Activated CD4-positive, alpha-beta T cell treated with anti-CD3 and anti-CD28 coated beads, Interleukin-2, Interleukin-6, amounts not matched to agents 100 ng/mL and 50 ng/mL, durations not matched to agents 16 hours and 8 hours (primary cell): ENCODE results near the gene AJM1.
"Not testable (repeated sequence)": the region's sequence is repeated elsewhere in the genome, so short reads cannot be mapped to it uniquely, and the experiment has no call there.

Experiments
- DNase-seq: peaks from one replicate; pipeline ENCODE4 v3.0.0-alpha.2; 2020

The AJM1 gene

DNA sequence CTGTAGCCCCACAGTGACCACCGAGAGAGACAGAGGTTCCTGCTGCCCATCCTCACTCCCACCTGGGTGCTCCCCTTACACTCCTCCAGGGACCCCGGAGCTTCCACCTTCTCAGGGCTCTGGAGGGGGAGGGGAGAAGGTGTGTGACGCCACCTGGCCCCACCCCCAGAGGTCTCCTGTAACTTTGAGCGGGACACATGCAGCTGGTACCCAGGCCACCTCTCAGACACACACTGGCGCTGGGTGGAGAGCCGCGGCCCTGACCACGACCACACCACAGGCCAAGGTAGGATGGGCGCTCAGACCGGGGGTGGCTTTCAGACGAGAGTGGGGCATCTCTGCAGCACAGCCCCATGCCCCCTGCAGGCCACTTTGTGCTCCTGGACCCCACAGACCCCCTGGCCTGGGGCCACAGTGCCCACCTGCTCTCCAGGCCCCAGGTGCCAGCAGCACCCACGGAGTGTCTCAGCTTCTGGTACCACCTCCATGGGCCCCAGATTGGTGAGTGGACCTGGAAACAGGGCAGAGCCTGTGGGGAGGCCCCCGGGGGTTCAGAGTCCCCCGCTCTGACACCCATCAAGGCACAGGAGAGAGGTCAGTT lies 14.4 kb downstream of the AJM1 start:
- no peak for DNase-seq

GRCh38 chr9:136857166-136857565 lies 14.9 kb downstream of the AJM1 start:
- DNase-seq = no peak

DNA sequence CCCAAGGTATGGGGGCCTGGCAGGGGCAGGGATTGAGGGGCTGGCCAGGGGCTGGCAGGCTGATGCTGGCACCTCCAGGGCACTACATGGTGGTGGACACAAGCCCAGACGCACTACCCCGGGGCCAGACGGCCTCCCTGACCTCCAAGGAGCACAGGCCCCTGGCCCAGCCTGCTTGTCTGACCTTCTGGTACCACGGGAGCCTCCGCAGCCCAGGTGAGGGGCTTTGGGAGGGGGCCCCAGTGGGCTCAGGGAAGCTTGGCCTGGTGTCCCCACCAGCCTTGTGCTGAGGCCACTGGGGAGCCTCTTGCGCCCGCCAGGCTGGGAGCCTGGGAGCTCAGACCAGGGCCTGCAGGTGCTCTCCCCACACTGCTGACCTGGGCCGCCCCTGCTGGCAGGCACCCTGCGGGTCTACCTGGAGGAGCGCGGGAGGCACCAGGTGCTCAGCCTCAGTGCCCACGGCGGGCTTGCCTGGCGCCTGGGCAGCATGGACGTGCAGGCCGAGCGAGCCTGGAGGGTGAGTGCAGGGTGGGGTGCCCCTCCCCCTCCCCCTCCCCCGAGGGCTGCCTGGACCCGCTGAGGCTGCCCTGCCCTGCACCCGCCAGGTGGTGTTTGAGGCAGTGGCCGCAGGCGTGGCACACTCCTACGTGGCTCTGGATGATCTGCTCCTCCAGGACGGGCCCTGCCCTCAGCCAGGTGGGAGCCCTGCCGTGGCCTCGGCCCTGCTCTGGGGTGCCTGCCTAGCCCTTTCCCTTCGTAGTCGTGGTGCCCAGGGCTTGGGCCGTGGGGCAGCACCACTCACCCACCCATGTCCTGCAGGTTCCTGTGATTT lies 15.5 kb downstream of the AJM1 start:
- DNase-seq = no peak

DNA sequence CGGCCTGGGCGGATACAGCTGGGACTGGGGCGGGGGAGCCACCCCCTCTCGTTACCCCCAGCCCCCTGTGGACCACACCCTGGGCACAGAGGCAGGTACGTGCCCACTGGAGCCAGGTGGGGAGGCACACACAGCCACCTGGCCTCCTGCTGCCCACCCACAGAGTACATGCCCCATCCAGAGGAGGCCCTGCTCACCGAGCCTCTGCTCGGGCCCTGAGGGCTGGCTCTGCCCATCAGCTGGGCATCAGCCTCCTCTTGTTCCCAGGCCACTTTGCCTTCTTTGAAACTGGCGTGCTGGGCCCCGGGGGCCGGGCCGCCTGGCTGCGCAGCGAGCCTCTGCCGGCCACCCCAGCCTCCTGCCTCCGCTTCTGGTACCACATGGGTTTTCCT lies 16.2 kb downstream of the AJM1 start:
- DNase-seq = no peak

DNA sequence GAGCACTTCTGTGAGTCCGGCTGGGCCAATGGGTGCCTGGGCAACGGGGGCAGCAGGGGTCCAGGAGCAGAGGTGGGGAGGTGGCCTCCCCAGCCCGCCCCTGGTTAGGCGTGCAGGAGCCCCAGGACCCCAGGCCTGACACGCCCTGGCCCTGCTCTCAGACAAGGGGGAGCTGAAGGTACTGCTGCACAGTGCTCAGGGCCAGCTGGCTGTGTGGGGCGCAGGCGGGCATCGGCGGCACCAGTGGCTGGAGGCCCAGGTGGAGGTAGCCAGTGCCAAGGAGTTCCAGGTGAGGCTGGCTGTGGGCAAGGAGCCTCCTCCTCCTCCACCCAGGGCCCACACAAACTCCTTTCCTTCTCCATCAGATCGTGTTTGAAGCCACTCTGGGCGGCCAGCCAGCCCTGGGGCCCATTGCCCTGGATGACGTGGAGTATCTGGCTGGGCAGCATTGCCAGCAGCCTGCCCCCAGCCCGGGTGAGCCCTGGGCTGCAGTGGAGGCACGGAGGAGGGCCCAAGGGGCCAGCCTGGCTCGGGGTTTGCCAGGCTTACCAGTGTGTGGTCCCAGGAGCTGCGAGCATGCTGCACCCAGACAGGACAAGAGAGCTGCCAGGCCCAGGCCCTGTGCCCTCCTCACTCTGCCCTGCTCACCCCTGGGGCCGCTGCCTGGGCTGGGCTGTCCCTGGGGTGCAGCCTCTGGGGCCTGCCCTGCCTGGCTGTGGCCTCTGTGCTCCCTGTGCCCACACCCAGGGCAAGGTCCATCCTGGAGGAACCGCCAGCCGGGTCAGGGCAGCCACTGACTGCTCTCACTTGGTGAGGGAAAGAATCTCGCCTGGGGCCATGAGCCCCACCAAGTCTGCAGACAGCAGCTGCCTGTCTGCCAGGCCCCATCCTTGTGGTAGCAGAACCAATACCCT lies 16.8 kb downstream of the AJM1 start:
- DNase-seq = no peak

DNA sequence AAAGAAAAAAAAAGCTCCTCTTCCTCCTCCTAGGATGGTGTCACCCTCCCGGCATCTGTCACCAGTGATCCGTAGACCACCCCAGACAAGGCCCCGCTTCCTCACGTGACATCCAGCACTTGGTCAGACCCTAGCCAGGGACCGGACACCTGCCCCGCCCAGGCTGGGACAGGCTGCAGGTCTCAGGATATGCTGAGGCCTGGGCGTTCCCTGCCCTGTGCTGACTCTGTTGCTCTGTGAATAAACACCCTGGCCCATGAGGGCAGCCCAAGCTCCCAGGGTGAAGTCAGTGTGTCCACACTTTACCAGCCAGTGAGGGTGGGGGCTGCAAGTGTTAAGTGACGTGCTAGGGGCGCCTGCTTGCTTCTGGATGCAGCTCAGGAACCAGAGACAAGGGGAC lies 18.3 kb downstream of the AJM1 start:
- DNase-seq = no peak

GRCh38 chr9:136860933-136861873 lies 18.9 kb downstream of the AJM1 start:
- DNase-seq = no peak

GRCh38 chr9:136861874-136862457 lies 19.7 kb downstream of the AJM1 start:
- DNase-seq = no peak

DNA sequence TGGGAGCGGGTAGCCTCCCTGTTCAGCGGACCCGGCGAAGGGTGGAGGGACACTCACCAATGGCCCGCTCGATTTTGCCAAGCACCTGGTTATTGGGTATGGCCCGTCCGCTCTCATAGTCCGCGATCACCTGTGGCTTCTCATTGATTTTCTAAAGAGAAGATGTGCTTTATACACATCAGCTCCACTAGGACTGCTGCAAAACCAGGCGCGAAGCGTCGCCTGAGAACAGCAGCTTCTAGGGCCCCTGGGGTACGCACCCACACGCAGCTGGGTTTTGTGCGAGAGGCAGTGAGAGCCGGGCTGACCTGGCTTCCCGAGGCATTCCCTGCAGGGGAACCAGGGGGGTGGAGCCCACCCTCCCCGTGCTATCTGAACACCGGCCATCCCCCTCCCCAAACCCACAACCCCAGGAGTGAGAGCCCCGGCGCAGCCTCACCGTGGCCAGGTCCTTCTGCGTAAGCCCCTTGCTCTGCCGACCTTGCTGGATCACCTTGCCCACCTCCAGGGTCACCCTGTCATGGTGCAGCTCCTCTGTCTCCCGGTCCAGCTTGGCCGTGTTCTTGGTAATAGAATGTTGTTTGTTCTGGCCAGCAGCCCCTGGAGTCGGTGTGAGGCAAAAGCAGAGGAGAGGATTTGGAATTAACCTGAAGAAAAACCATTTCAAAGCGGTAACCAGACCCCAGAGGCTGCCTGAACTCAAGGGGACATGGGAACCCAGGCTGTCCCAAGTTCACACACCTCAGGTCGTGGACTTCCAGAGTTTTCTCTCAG lies 20.8 kb downstream of the AJM1 start:
- no peak for DNase-seq

DNA sequence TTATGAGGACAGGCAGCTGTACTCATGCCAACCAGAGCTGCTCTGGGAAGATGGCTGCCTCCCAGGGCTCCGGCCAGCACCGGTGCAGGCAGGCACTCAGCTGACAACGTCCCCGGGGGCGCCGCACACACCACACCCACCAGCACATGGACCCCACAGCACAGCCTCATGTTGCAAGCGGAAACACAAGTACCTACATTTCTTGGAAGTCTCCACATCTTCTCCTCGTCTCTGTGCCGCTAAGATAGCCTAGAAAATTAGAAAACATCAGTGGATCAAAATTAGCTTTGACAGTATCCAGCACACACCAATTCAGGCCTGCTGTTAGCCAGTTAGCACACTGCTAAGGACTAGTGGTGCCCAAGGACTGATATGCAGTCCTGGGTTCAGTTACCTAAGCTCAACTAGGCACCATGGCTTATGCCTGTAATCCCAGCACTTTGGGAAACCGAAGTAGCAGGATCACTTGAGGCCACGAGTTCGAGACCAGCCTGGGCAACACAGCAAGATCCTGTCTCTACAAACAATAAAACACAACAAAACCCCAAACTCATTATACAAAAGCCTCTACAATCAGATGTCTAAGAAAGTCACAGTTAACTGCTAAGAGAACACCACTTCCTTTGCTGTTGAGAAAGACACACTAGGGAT lies 21.5 kb downstream of the AJM1 start:
- DNase-seq = no peak

DNA sequence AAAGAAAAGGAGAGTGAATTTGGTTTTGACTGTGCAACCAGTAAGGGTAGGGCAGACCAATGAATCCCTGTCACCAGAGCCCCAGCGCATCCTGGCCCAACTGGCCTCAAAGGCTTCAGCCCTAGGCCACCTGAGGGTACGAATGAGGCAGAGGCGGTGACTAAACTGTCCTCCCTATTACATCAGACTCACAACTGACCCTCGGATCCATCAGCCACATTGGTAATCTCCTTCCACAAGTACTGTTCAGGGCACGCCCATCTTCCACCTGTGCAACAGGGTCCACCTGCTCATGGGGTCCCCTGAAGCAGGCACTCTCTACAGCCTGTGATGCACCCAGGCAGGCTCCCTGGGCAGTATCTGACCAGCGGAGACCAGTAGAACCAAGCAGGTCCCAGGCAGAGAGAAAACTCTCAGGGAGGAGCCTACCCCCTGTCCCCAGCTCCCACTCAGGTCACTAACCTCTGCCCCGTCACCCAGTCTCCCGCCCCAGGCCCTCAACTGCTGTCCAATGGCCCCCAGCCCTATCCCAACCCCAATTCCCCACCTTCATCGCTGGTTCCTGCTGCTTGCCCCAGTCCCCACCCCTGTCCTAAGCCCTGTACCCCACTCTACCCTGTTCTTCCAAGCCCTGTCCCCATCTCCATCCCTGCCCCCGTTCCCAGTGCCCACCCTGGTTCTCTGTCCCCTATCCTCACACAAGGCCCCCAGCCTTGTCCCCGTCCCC lies 22.9 kb downstream of the AJM1 start:
- DNase-seq = no peak

DNA sequence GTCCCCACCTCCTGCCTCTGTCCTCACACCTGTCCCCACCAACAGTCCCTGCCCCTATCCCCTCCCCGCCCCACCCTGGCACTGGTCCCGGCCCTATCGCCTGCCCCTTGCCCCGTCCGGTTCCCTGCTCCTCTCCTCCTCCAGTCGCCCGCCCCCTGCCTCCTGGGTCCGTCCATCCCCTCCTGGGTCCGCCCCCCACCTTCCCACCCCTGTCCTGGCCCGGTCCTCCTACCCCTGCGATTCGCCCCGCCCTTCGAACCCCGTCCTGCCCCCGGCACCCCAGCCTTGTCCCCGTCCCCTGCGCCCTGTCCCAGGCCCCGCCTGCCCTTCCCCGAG lies 23.5 kb downstream of the AJM1 start:
- no peak for DNase-seq

DNA sequence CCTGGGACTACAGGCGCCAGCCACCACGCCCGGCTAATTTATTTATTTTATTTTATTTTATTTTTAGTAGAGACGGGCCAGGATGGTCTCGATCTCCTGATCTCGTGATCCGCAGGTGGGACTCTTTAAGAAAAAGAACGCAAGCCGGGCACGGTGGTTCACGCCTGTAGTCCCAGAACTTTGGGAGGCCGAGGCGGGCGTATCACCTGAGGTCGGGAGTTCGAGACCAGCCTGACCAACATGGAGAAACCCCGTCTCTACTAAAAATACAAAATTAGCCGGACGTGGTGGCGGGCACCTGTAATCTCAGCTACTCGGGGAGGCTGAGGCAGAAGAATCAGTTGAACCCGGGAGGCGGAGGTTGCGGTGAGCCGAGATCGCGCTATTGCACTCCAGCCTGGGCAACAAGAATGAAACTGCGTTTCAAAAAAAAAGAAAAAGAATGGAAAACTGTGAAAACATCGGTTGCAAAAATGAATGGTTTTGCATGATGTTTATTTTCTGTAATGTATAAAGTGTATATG lies 24.7 kb downstream of the AJM1 start:
- DNase-seq = not testable (repeated sequence)

DNA sequence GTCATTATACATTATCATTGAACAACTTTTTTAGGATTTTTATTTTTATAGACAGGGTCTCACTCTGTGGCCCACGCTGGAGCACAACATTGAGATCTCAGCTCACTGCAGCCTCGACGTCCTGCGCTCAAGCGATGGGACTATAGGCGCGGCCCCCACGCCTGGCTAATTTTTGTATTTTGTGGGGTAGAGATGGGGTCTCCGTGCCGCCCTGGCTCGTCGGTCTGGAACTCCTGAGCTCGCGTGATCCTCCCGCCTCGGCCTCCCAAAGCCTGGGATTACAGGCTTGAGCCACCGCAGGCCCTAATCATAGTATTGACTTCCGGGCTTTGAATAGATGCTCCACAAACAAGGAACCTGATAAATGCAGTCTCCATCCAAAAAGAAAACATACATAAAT lies 25.2 kb downstream of the AJM1 start:
- no peak for DNase-seq

DNA sequence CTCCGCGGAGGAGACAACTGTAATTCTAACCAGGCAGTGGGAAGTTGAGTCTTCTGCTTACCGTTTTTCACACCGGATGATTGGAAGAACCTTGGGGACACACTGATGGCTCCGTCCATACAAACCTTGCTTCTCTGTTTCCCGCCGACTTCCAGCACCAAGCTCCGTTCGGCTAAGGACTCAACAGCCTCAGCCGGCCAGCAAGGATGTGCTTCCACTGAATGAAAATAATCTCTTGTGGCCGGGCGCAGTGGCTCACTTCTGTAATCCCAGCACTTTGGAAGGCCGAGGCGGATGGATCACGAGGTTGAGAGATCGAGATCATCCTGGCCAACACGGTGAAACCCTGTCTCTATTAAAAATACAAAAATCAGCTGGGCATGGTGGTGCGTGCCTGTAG lies 25.6 kb downstream of the AJM1 start:
- DNase-seq = no peak

GRCh38 chr9:136868644-136869043 lies 26.4 kb downstream of the AJM1 start:
- no peak for DNase-seq

DNA sequence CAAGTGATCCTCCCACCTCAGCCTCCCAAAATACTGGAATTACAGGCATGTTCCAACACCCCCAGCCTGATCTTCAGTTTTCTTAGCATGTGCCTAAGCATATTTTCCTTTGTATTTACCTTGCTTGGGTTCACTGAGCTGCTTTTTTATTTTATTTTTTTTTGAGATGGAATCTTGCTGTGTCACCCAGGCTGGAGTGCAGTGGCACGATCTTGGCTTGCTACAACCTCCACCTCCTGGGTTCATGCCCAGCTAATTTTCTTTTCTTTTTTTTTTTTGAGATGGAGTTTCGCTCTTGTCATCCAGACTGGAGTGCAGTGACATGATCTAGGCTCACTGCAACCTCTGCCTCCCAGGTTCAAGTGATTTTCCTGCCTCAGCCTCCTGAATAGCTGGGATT lies 27.3 kb downstream of the AJM1 start:
- not testable (repeated sequence) for DNase-seq

DNA sequence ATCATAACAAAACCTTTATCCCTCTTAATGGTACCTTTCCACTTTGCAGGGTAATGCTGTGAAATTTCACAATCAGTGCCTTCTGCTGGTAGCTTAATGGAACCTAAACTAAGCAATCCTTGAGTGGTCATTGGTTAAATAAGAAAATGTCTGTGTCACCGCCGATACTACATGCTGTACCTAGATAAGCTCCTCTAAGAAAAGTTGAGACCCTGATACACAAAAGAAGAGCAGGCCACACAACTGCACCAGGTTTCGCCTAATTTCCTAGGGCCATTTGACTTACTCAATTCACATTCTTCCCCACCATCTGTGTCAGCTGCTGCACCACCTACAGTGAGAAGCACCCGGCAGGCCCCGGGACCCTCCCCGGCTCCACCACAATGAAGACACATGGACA lies 32.9 kb downstream of the AJM1 start:
- no peak for DNase-seq

DNA sequence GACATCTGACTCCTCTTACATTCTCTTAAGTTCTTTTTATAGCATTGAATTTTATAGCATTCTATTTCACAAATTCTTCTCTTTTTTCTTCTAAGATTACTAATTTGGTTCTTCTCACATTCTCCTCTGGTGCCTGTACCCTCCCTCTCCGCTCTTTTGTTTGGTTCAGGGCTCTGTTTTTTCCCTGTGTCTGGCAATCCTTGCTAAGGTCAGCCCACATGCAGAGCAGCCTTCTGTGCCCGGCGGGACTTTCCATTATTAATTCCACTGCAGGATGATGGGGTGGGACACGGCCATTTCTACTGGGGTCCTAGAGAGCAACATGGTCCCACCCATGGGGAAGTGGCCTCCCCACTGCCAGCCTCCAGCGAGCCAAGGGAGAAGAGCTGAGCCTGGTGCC lies 34.2 kb downstream of the AJM1 start:
- DNase-seq = no peak

DNA sequence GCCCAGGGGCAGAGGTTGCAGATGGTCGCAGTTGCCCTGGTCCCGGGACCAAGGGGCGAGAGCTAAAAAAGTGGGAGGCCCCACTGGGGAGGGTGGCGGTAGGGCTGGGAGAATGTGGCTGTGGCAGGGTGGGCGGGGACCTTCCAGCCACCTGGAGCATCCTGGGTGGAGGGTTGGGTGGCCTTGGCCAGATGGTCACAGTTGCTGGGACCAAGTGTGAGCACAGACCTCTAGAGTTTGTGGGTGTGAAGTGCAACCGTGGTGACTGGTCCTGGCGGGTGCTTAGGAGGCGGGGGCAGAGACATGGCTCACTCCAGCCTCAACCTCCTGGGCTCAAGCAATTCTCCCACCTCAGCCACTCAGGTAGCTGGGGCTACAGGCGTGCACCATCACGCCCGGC lies 38.4 kb downstream of the AJM1 start:
- no peak for DNase-seq
